Coronary artery (tissue), 2 donors: Measurements from ENCODE around the gene GPR42.

Experiments used
- DNase-seq: peaks from one replicate; pipeline ENCODE4 v3.0.0-alpha.2; 2017; ENCODE audit warnings: low spot score
- H3K27ac ChIP-seq, 2 donors: fragments of 200-600 bp; sonication (generic); one replicate each; pipeline ENCODE4 v1.5.1; 2016 to 2019
- H3K4me3 ChIP-seq: fragments of 200-600 bp; sonication (generic); 2 replicates; pipeline ENCODE4 v1.5.1; 2016; ENCODE audit warnings: mild to moderate bottlenecking, moderate library complexity
- TF ChIP-seq, protein P1 (sequence below): fragments of 200-600 bp; sonication (generic); IDR thresholded peaks from one replicate; pipeline ENCODE4 v1.5.1; 2019; ENCODE audit warnings: antibody characterized with exemption

GPR42 gene

GRCh38 chr19:35346193-35347052 lies 24.4 kb upstream of the GPR42 start:
- Histone ChIP-seq H3K27ac (no peak overlapping the region), H3K4me3 (no peak overlapping the region)
- DNase-seq = peak; percentile 69
- TF ChIP-seq, protein P1, sequence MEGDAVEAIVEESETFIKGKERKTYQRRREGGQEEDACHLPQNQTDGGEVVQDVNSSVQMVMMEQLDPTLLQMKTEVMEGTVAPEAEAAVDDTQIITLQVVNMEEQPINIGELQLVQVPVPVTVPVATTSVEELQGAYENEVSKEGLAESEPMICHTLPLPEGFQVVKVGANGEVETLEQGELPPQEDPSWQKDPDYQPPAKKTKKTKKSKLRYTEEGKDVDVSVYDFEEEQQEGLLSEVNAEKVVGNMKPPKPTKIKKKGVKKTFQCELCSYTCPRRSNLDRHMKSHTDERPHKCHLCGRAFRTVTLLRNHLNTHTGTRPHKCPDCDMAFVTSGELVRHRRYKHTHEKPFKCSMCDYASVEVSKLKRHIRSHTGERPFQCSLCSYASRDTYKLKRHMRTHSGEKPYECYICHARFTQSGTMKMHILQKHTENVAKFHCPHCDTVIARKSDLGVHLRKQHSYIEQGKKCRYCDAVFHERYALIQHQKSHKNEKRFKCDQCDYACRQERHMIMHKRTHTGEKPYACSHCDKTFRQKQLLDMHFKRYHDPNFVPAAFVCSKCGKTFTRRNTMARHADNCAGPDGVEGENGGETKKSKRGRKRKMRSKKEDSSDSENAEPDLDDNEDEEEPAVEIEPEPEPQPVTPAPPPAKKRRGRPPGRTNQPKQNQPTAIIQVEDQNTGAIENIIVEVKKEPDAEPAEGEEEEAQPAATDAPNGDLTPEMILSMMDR = no peak

DNA sequence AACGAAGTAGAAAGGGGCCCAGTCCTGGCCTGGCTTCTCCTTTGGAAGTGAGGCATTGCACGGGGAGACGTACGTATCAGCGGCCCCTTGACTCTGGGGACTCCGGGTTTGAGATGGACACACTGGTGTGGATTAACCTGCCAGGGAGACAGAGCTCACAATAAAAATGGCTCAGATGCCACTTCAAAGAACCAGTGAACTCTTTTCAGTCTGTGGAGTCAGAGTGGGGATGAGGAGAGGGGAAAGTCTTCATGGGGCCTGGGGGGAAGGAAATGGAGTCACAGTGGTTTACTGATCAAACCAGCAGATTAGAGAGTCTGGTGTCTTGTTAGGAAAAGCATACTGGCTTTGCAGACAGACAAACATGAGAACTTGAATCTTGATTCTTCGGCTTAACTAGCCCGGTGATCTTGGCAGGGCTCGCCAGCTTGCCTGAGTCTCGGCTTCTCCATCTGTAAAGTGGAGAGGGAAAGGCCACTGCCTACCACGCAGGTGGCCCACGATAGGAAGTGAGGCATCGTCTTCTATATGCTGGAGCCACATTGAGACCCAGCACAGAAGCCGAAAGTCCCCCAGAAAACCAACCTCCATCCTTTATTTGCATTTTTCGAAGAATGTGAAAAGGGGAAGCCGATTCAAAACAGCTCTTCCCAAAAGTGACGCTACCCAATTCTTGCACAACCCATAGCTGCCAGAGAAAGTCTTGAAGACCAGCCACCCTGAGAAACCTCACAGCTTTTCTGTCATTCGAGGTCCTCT lies 23.5 kb upstream of the GPR42 start, which contains the start of gene FFAR1:
FFAR1 (plus strand) TSS at position 732 of the 759 bp plus-strand sequence. CDS start 3,650 bp downstream, outside the sequence.
- TF ChIP-seq, protein P1 = no peak
- Histone ChIP-seq H3K27ac (no peak within 1 kb of the TSS), H3K4me3 (no peak within 1 kb of the TSS)
- peak; percentile 62 for DNase-seq

- no peak overlapping the region for H3K27ac ChIP-seq
- peak; percentile 22 for DNase-seq
- H3K4me3 ChIP-seq = no peak overlapping the region
- TF ChIP-seq, protein P1 = no peak
Observed at GRCh38 chr19:35347930-35348298, 23.0 kb upstream of the GPR42 start.

DNA sequence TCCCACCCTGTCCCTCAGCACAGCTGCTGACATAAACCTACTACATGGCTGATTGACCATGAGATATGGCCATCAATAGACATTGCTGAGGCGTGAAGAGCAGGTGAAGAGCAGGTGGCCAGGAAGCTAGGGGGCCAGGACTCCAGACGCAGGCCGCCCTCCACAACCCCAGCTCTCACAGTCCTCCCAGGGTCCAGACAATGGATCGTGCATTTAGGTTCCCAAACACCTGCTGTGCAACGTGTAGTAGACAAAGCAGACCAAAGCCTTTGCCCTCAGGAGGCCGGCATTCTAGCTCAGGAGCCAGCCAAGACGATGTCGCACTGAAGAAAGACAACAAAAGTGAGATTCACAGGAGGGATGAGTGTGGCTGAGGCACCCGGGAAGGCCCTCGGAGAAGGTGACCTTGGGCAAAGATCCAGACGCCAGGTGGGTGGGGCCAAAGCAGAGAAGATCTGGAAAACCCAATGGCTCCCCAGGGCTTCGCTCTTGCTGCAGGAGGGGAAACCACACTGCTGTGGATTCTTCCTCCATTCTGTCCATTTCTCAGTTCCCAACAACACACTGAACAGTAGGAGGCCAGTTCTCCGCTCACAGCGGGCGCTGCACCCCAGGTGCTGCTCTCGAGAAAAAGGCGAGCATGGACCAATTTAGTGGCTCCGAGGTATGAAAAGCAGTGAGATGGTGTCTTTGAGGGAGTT lies 21.8 kb upstream of the GPR42 start:
- peak; percentile 50 for DNase-seq
- Histone ChIP-seq H3K4me3 (no peak overlapping the region), H3K27ac (no peak overlapping the region)
- TF ChIP-seq, protein P1 = no peak

GRCh38 chr19:35349614-35350521 lies 21.0 kb upstream of the GPR42 start:
- TF ChIP-seq, protein P1 = no peak
- peak; percentile 55 for DNase-seq
- Histone ChIP-seq H3K27ac (no peak overlapping the region), H3K4me3 (no peak overlapping the region)

GRCh38 chr19:35350591-35350990 lies 20.3 kb upstream of the GPR42 start:
- no peak overlapping the region for H3K27ac ChIP-seq
- H3K4me3 ChIP-seq = no peak overlapping the region
- no peak for DNase-seq
- TF ChIP-seq, protein P1 = no peak
